ENCODE data around the gene NFKB1. TPM values are rescaled to one million over a fixed set of nuclear protein-coding genes. Genes with fewer than 3 reads are reported as not detected.
"Not testable (repeated sequence)": the region's sequence is repeated elsewhere in the genome, so short reads cannot be mapped to it uniquely, and the experiment has no call there.

NFKB1 gene
- total RNA-seq, 1 experiment from 2014 or later, result 27.3 TPM

GRCh38 chr4:102599455-102599854, 98.3 kb downstream of the NFKB1 start:
- DNase-seq (ENCODE audit: low spot score), result no peak

GRCh38 chr4:102599886-102600285, 98.7 kb downstream of the NFKB1 start:
- DNase-seq (ENCODE audit: low spot score), result no peak

GRCh38 chr4:102600689-102601088, 99.5 kb downstream of the NFKB1 start:
- no peak for DNase-seq (ENCODE audit: low spot score)

GRCh38 chr4:102601586-102602227, 100.5 kb downstream of the NFKB1 start:
- no peak for DNase-seq (ENCODE audit: low spot score)

- no peak for DNase-seq (ENCODE audit: low spot score)
These were observed 103.2 kb downstream of the NFKB1 start for GRCh38 chr4:102604222-102604940.

- no peak for DNase-seq (ENCODE audit: low spot score)
These were observed 105.1 kb downstream of the NFKB1 start for GRCh38 chr4:102606261-102606660.

- no peak for DNase-seq (ENCODE audit: low spot score)
These were observed 105.8 kb downstream of the NFKB1 start for GRCh38 chr4:102606846-102607450.

GRCh38 chr4:102608190-102608589, 107.0 kb downstream of the NFKB1 start:
- no peak for DNase-seq (ENCODE audit: low spot score)

- DNase-seq (ENCODE audit: low spot score), result peak; percentile 19
These were observed 108.8 kb downstream of the NFKB1 start for GRCh38 chr4:102610007-102610406.

GRCh38 chr4:102610476-102610875, 109.3 kb downstream of the NFKB1 start:
- no peak for DNase-seq (ENCODE audit: low spot score)

- no peak for DNase-seq (ENCODE audit: low spot score)
These were observed 111.1 kb downstream of the NFKB1 start for GRCh38 chr4:102612210-102612609.

- DNase-seq (ENCODE audit: low spot score), result no peak
These were observed 111.7 kb downstream of the NFKB1 start for GRCh38 chr4:102612824-102613366.

- no peak for DNase-seq (ENCODE audit: low spot score)
These were observed 113.6 kb downstream of the NFKB1 start for GRCh38 chr4:102614801-102615200.

- DNase-seq (ENCODE audit: low spot score), result no peak
These were observed 115.5 kb downstream of the NFKB1 start for GRCh38 chr4:102616636-102617035.

GRCh38 chr4:102619021-102619420, 117.9 kb downstream of the NFKB1 start:
- DNase-seq (ENCODE audit: low spot score), result not testable (repeated sequence)

- DNase-seq (ENCODE audit: low spot score), result not testable (repeated sequence)
These were observed 118.8 kb downstream of the NFKB1 start for GRCh38 chr4:102619776-102620631.

- DNase-seq (ENCODE audit: low spot score), result peak; percentile 83
These were observed 119.7 kb downstream of the NFKB1 start for GRCh38 chr4:102620697-102621497.

- DNase-seq (ENCODE audit: low spot score), result peak; percentile 74
These were observed 122.5 kb downstream of the NFKB1 start for GRCh38 chr4:102623622-102624021.

- no peak for DNase-seq (ENCODE audit: low spot score)
These were observed 123.3 kb downstream of the NFKB1 start for GRCh38 chr4:102624505-102624904.

- DNase-seq (ENCODE audit: low spot score), result no peak
These were observed 124.2 kb downstream of the NFKB1 start for GRCh38 chr4:102625232-102625930.
